Loucy (cell line): ENCODE results near the gene FABP3.

ENCODE experiments used
- H2AFZ ChIP-seq: fragments of 200-600 bp; sonication (generic); 2 replicates; pipeline ENCODE4 v1.6.0; 2016; ENCODE audit warnings: antibody characterized with exemption, mild to moderate bottlenecking, low read length, moderate library complexity
- H3F3A ChIP-seq: fragments of 200-600 bp; 2 replicates; pipeline ENCODE4 v1.6.0; 2016; ENCODE audit warnings: antibody characterized with exemption, low read depth, mild to moderate bottlenecking
- H3K27me3 ChIP-seq: fragments of 200-600 bp; sonication (generic); 2 replicates; pipeline ENCODE4 v1.6.1; 2014; ENCODE audit warnings: low read length, mild to moderate bottlenecking; ENCODE audit not compliant: insufficient read depth, poor library complexity, severe bottlenecking
- H3K36me3 ChIP-seq: fragments of 200-600 bp; sonication (generic); 2 replicates; pipeline ENCODE4 v1.6.1; 2016; ENCODE audit warnings: low read length; ENCODE audit not compliant: insufficient read depth
- H3K4me1 ChIP-seq: fragments of 200-600 bp; sonication (generic); 2 replicates; pipeline ENCODE4 v1.5.1; 2014; ENCODE audit warnings: low read length, mild to moderate bottlenecking; ENCODE audit not compliant: insufficient read depth, poor library complexity, severe bottlenecking
- H3K4me2 ChIP-seq: fragments of 200-600 bp; sonication (generic); 2 replicates; pipeline ENCODE4 v1.6.0; 2014; ENCODE audit warnings: antibody characterized with exemption, low read length, low read depth, mild to moderate bottlenecking; ENCODE audit not compliant: poor library complexity, severe bottlenecking
- H3K4me3 ChIP-seq: fragments of 200-600 bp; sonication (generic); 2 replicates; pipeline ENCODE4 v1.5.1; 2014; ENCODE audit warnings: low read length, mild to moderate bottlenecking, mixed read lengths; ENCODE audit not compliant: poor library complexity, severe bottlenecking
- H3K79me2 ChIP-seq: fragments of 200-600 bp; sonication (generic); 2 replicates; pipeline ENCODE4 v1.6.1; 2014; ENCODE audit warnings: low read length; ENCODE audit not compliant: insufficient read depth
- H3K9ac ChIP-seq: fragments of 200-600 bp; sonication (generic); 2 replicates; pipeline ENCODE4 v1.6.0; 2014; ENCODE audit warnings: mild to moderate bottlenecking, low read depth, low read length, moderate library complexity; ENCODE audit not compliant: poor library complexity, severe bottlenecking
- H3K9me2 ChIP-seq: fragments of 200-600 bp; sonication (generic); replicated peaks from 2 replicates; pipeline ENCODE4 v1.6.1; 2016; ENCODE audit warnings: low read depth, low read length, mixed read lengths
- H3K9me3 ChIP-seq: fragments of 200-600 bp; sonication (generic); 2 replicates; pipeline ENCODE4 v1.6.1; 2014; ENCODE audit warnings: mild to moderate bottlenecking, antibody characterized with exemption, low read length, low read depth; ENCODE audit not compliant: insufficient read depth
- H4K20me1 ChIP-seq: fragments of 200-600 bp; sonication (generic); 2 replicates; pipeline ENCODE4 v1.6.0; 2014; ENCODE audit warnings: antibody characterized with exemption, low read length, mild to moderate bottlenecking; ENCODE audit not compliant: insufficient read depth, poor library complexity, severe bottlenecking
- EZH2phosphoT487 ChIP-seq: fragments of 200-600 bp; IDR thresholded peaks from 2 replicates; pipeline ENCODE4 v1.6.1; 2018; ENCODE audit warnings: antibody characterized with exemption, mild to moderate bottlenecking, moderate library complexity, borderline replicate concordance
- TF ChIP-seq, protein P1 (sequence below): fragments of 200-600 bp; sonication (generic); conservative IDR thresholded peaks from 2 replicates; pipeline ENCODE4 v1.5.1; 2014; ENCODE audit warnings: mild to moderate bottlenecking, antibody characterized with exemption, low read length

The FABP3 gene

DNA sequence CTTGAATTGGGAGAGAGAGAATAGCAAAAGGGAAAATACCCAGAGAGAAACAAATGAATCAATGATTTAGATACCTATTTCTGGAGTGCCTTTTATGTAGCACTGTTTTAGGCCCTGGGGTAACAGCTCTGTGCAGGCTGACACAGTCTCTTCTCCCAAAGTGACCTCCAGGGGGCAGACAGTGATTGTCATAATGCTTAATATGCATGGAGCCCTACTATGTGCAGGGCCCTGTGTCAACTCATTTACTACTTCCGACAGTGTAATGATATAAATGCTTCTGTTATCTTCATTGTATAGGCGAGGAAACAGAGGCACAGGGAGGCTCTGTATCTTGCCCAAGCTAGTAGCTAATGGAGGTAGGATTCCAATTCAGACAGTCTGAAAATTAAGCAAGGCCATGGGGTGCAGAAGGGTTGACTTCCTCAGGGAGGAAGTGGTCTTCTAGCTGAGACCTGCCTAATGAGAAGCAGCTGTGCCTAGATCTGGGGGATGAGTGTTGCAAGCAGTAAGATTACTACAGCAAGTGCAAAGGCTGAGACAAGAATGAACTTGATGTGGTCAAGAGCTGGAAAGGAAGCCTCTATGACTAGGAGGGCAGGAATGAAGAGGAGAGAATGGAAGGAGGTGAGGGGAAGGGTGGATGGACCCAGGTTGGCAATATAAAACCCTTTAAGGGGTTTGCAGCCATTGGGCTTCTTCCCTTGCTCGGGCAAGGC is 23.9 kb upstream of the FABP3 start:
- Histone ChIP-seq H3K9me2 (no peaks in the 10 kb centered on the region), H3K4me2 (no peak overlapping the region)

DNA sequence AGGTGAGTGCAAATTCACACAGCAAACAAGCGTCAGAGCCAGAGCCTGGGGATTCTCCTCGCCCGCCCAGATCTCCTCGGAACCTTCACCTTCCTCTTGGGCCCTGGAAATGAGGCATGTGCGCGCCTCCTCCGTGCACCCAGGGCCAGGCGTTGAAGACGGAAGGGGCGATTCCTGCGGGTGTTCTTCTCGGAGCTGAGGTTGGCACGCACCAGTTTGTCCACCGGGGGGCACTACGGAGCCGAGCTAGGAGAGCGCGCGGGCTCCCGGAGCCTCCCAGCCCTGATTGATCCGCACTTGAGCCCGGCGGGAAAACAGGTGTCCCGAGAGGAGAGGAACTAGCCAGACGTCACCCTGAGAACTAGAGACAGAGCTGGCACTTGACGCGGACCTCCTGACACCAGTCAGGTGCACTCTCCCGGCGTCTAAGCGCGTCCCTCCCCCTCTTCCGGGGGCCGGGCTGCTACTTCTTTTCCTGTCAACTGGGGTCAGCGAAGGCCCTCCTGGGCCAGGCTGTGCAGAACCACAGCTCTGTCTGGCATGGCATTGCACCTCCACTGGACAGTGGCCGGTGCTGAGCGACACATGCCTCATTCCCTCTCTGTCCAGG is 21.8 kb upstream of the FABP3 start:
- TF ChIP-seq EZH2phosphoT487: no peak
- TF ChIP-seq, protein P1, sequence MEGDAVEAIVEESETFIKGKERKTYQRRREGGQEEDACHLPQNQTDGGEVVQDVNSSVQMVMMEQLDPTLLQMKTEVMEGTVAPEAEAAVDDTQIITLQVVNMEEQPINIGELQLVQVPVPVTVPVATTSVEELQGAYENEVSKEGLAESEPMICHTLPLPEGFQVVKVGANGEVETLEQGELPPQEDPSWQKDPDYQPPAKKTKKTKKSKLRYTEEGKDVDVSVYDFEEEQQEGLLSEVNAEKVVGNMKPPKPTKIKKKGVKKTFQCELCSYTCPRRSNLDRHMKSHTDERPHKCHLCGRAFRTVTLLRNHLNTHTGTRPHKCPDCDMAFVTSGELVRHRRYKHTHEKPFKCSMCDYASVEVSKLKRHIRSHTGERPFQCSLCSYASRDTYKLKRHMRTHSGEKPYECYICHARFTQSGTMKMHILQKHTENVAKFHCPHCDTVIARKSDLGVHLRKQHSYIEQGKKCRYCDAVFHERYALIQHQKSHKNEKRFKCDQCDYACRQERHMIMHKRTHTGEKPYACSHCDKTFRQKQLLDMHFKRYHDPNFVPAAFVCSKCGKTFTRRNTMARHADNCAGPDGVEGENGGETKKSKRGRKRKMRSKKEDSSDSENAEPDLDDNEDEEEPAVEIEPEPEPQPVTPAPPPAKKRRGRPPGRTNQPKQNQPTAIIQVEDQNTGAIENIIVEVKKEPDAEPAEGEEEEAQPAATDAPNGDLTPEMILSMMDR: peak; percentile 84
- Histone ChIP-seq H4K20me1 (no peaks in the 10 kb centered on the region), H3K4me2 (peak overlapping the region; percentile 85), H3K9me3 (no peaks in the 10 kb centered on the region), H3K36me3 (no peaks in the 10 kb centered on the region), H3K4me1 (peaks cover 13% of the 10 kb centered on the region), H3F3A (no peaks in the 10 kb centered on the region), H3K27me3 (no peaks in the 10 kb centered on the region), H2AFZ (peak overlapping the region; percentile 97), H3K9me2 (no peaks in the 10 kb centered on the region), H3K4me3 (peak overlapping the region; percentile 73), H3K9ac (peak overlapping the region; percentile 69), H3K79me2 (no peaks in the 10 kb centered on the region)

More for the DNA sequence above, 23.9 kb upstream of the FABP3 start:
- Histone ChIP-seq H3K9me3 (no peaks in the 10 kb centered on the region), H3F3A (no peaks in the 10 kb centered on the region), H4K20me1 (no peaks in the 10 kb centered on the region), H3K4me1 (peaks cover 13% of the 10 kb centered on the region), H3K79me2 (no peaks in the 10 kb centered on the region), H3K27me3 (no peaks in the 10 kb centered on the region), H3K9ac (no peak overlapping the region), H2AFZ (no peak overlapping the region), H3K4me3 (no peak overlapping the region), H3K36me3 (no peaks in the 10 kb centered on the region)
- no peak for TF ChIP-seq EZH2phosphoT487
- TF ChIP-seq, protein P1: peak; percentile 81

GRCh38 chr1:31393463-31393862 is 20.6 kb upstream of the FABP3 start:
- Histone ChIP-seq H3K36me3 (no peaks in the 10 kb centered on the region), H3K79me2 (no peaks in the 10 kb centered on the region), H3K4me2 (no peak overlapping the region), H3K4me1 (peaks cover 13% of the 10 kb centered on the region), H3K4me3 (no peak overlapping the region), H3K9me3 (no peaks in the 10 kb centered on the region), H3K27me3 (no peaks in the 10 kb centered on the region), H3K9ac (no peak overlapping the region), H3F3A (no peaks in the 10 kb centered on the region), H3K9me2 (no peaks in the 10 kb centered on the region), H4K20me1 (no peaks in the 10 kb centered on the region), H2AFZ (no peak overlapping the region)
- no peak for TF ChIP-seq EZH2phosphoT487
- TF ChIP-seq, protein P1: no peak
